LNCaP clone FGC (cell line): ENCODE measurements around the gene NKIRAS2.

Experiments
- DNase-seq: peaks from one replicate; pipeline ENCODE4 v3.0.0-alpha.2; 2011; ENCODE audit warnings: low read depth
- H3K4me3 ChIP-seq: 2 replicates; pipeline ENCODE4 v1.5.1; 2011; ENCODE audit warnings: mild to moderate bottlenecking, low read depth, low read length, control low read depth
- TF ChIP-seq, protein P1 (sequence below): IDR thresholded peaks from 2 replicates; pipeline ENCODE4 v1.5.1; 2012; ENCODE audit warnings: mild to moderate bottlenecking; ENCODE audit not compliant: control insufficient read depth, insufficient read depth; ENCODE audit errors: extremely low read depth

The NKIRAS2 gene

GRCh38 chr17:42055027-42055426, 35.1 kb downstream of the NKIRAS2 start:
- TF ChIP-seq, protein P1, sequence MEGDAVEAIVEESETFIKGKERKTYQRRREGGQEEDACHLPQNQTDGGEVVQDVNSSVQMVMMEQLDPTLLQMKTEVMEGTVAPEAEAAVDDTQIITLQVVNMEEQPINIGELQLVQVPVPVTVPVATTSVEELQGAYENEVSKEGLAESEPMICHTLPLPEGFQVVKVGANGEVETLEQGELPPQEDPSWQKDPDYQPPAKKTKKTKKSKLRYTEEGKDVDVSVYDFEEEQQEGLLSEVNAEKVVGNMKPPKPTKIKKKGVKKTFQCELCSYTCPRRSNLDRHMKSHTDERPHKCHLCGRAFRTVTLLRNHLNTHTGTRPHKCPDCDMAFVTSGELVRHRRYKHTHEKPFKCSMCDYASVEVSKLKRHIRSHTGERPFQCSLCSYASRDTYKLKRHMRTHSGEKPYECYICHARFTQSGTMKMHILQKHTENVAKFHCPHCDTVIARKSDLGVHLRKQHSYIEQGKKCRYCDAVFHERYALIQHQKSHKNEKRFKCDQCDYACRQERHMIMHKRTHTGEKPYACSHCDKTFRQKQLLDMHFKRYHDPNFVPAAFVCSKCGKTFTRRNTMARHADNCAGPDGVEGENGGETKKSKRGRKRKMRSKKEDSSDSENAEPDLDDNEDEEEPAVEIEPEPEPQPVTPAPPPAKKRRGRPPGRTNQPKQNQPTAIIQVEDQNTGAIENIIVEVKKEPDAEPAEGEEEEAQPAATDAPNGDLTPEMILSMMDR, result no peak
- DNase-seq, result no peak
- no peak overlapping the region for H3K4me3 ChIP-seq

DNA sequence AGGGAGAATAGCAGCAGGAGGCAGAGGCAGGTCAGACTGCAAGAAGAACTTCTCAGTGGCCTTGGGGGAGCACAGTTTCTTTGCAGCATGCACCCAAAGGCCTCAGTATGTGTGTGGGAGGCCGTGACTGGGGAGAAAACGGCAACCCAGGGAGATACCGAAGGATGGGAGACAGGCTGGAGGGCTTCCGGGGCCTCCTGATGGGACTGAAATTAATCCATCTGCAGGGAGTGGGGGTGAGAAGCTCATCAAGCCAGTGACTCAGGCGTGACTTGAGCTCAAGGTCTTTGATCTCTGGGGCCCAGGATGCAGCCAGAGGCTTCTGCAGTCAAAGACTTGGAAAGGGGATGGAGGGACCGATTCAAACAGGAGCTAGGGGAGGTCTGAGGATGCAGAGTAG, 35.6 kb downstream of the NKIRAS2 start:
- TF ChIP-seq, protein P1, result no peak
- no peak overlapping the region for H3K4me3 ChIP-seq
- no peak for DNase-seq

GRCh38 chr17:42056635-42057034, 36.7 kb downstream of the NKIRAS2 start:
- no peak for DNase-seq
- no peak overlapping the region for H3K4me3 ChIP-seq
- TF ChIP-seq, protein P1, result no peak

DNA sequence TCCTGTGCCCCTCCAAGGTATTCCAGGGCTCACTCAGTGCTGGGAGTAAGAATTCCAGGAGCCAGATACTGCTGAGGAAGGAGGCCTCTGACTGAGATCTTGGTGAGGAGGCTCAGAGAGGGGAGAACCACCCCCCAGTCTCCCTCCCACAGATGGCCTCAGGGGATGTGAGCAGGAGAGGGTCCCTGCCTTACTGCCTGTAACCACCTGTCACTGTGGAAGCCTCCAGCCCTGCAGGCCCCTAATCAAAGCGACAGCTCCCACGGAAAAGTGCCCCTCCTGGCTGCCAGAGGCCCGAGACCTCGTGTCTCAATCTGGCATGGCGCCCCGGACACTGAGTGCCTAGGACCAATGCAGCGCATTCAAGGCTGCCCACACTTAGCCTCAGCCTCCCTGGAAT, 38.2 kb downstream of the NKIRAS2 start:
- DNase-seq, result no peak
- TF ChIP-seq, protein P1, result no peak
- no peak overlapping the region for H3K4me3 ChIP-seq

- DNase-seq, result no peak
Observed at GRCh38 chr17:42059815-42060214, 39.9 kb downstream of the NKIRAS2 start.

DNA sequence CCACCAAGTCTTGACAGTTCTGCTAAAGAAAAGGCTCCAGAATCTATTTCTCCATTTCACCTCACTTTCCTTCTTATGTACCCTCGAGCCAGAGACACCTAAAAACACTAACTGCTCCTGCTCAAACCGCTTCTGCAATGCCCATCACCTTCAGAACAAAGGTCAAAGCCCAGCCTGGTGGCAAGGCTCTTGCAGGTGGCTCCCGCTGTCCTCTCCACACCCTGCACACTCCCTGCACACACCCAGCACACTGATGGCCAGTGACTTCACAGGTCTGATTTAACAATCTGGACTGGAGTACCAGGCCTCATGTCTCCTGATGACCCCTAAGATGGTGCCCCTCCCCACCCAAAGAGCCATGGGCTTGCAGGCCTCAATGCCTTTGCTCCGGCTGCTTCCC, 40.3 kb downstream of the NKIRAS2 start:
- TF ChIP-seq, protein P1, result no peak
- H3K4me3 ChIP-seq, result no peak overlapping the region
- DNase-seq, result no peak

More at GRCh38 chr17:42059815-42060214, 39.9 kb downstream of the NKIRAS2 start:
- TF ChIP-seq, protein P1, result no peak
- H3K4me3 ChIP-seq, result no peak overlapping the region
